ENCODE data around the gene ADO.

GRCh38 chr10:62847433-62847832, 42.9 kb downstream of the ADO start:
- TF ChIP-seq CEBPB (IDR thresholded peaks at IDR 0.05; ENCODE audit: borderline replicate concordance in 1 of 2, low read depth in 2 of 2, low read length in 2 of 2) (no peak), YY1 (IDR thresholded peaks at IDR 0.05; ENCODE audit: low read depth, low read length) (no peak), SMC3 (IDR thresholded peaks at IDR 0.05; ENCODE audit: borderline replicate concordance, low read length) (no peak), MXI1 (IDR thresholded peaks at IDR 0.05; ENCODE audit: low read depth, low read length) (no peak), EZH2 (IDR thresholded peaks at IDR 0.05; ENCODE audit: borderline replicate concordance, control insufficient read depth, low read depth, low read length) (no peak), CTCF (IDR thresholded peaks at IDR 0.05 in 2 of 3, conservative IDR thresholded peaks at IDR 0.05 in 1 of 3; ENCODE audit: control insufficient read depth in 2 of 3, extremely low read depth in 1 of 3, insufficient read depth in 1 of 3, low read depth in 3 of 3, low read length in 3 of 3) (no peak), POLR2A (IDR thresholded peaks at IDR 0.05; ENCODE audit: low read depth, low read length) (no peak), RFX5 (IDR thresholded peaks at IDR 0.05; ENCODE audit: low read depth, low read length) (no peak), ZNF274 (IDR thresholded peaks at IDR 0.05; ENCODE audit: insufficient read depth, insufficient read length) (no peak), GABPA (IDR thresholded peaks at IDR 0.05; ENCODE audit: low read depth) (no peak), TAF1 (IDR thresholded peaks at IDR 0.05; ENCODE audit: borderline replicate concordance, low read depth, low read length) (no peak), NRF1 (conservative IDR thresholded peaks at IDR 0.05; ENCODE audit: low read depth, low read length) (no peak)
